Osteocyte (in vitro differentiated cells): ENCODE results near the gene MTRF1L. TPM values are rescaled to one million over a fixed set of nuclear protein-coding genes. Genes with fewer than 3 reads are reported as not detected.

Source experiments
- DNase-seq: peaks from one replicate; pipeline ENCODE4 v3.0.0; 2021; ENCODE audit warnings: mixed read lengths; ENCODE audit not compliant: unreplicated experiment; ENCODE audit errors: extremely low spot score
- H3K27ac Mint-ChIP-seq: one replicate; pipeline ENCODE4 v1.8.0; 2021; ENCODE audit warnings: mild to moderate bottlenecking, mixed read lengths; ENCODE audit not compliant: unreplicated experiment
- H3K27me3 Mint-ChIP-seq: one replicate; pipeline ENCODE4 v1.8.0; 2021; ENCODE audit warnings: mixed read lengths; ENCODE audit not compliant: unreplicated experiment
- H3K36me3 Mint-ChIP-seq: one replicate; pipeline ENCODE4 v1.8.0; 2021; ENCODE audit warnings: mixed read lengths; ENCODE audit not compliant: unreplicated experiment
- H3K4me1 Mint-ChIP-seq: one replicate; pipeline ENCODE4 v1.8.0; 2021; ENCODE audit warnings: mixed read lengths; ENCODE audit not compliant: unreplicated experiment
- H3K4me3 Mint-ChIP-seq: one replicate; pipeline ENCODE4 v1.8.0; 2021; ENCODE audit warnings: mild to moderate bottlenecking, moderate library complexity, mixed read lengths; ENCODE audit not compliant: unreplicated experiment
- H3K9me3 Mint-ChIP-seq: one replicate; pipeline ENCODE4 v1.8.0; 2021; ENCODE audit warnings: mixed read lengths; ENCODE audit not compliant: unreplicated experiment
- CTCF ChIP-seq: fragments of 200-600 bp; sonication (generic); IDR thresholded peaks from 2 replicates; pipeline ENCODE4 v1.5.0; 2021; ENCODE audit warnings: antibody characterized with exemption, mild to moderate bottlenecking, moderate library complexity
- total RNA-seq: library from RNA; stranded (reverse); gene quantifications from 2 replicates; pipeline ENCODE4 v1.2.1, GENCODE V29; 2021

The MTRF1L gene
- total RNA-seq, 1 donor from 2014 or later: 15.9 TPM

- Mint-ChIP-seq H3K27me3 (no peaks in the 10 kb centered on the region), H3K4me3 (no peak overlapping the region), H3K36me3 (peaks cover 5% of the 10 kb centered on the region), H3K4me1 (peaks cover 2% of the 10 kb centered on the region), H3K9me3 (peaks cover 5% of the 10 kb centered on the region), H3K27ac (no peak overlapping the region)
- no peak for TF ChIP-seq CTCF
- DNase-seq: no peak
Measured at GRCh38 chr6:153044295-153044694, 41.8 kb upstream of the MTRF1L start.

- Mint-ChIP-seq H3K4me3 (no peak overlapping the region), H3K9me3 (peaks cover 5% of the 10 kb centered on the region), H3K36me3 (peaks cover 5% of the 10 kb centered on the region), H3K27ac (no peak overlapping the region), H3K27me3 (no peaks in the 10 kb centered on the region), H3K4me1 (peaks cover 4% of the 10 kb centered on the region)
- DNase-seq: no peak
- no peak for TF ChIP-seq CTCF
Measured at GRCh38 chr6:153043719-153044118, 41.2 kb upstream of the MTRF1L start.

GRCh38 chr6:153038378-153039057, 36.0 kb upstream of the MTRF1L start:
- no peak for DNase-seq
- H3K36me3 Mint-ChIP-seq: peaks cover 9% of the 10 kb centered on the region
- no peak for TF ChIP-seq CTCF
- no peak overlapping the region for H3K4me3 Mint-ChIP-seq
- peaks cover 10% of the 10 kb centered on the region for H3K4me1 Mint-ChIP-seq
- no peaks in the 10 kb centered on the region for H3K27me3 Mint-ChIP-seq
- no peaks in the 10 kb centered on the region for H3K9me3 Mint-ChIP-seq
- no peak overlapping the region for H3K27ac Mint-ChIP-seq

- DNase-seq: no peak
- no peak for TF ChIP-seq CTCF
- Mint-ChIP-seq H3K36me3 (peaks cover 4% of the 10 kb centered on the region), H3K4me3 (no peak overlapping the region), H3K4me1 (peaks cover 20% of the 10 kb centered on the region), H3K27me3 (no peaks in the 10 kb centered on the region), H3K9me3 (no peaks in the 10 kb centered on the region), H3K27ac (no peak overlapping the region)
Measured at GRCh38 chr6:153034139-153034538, 31.6 kb upstream of the MTRF1L start.

GRCh38 chr6:153032255-153032882, 29.9 kb upstream of the MTRF1L start:
- no peak for DNase-seq
- H3K36me3 Mint-ChIP-seq: peaks cover 4% of the 10 kb centered on the region
- no peak overlapping the region for H3K4me3 Mint-ChIP-seq
- H3K27ac Mint-ChIP-seq: no peak overlapping the region
- H3K9me3 Mint-ChIP-seq: no peaks in the 10 kb centered on the region
- no peaks in the 10 kb centered on the region for H3K27me3 Mint-ChIP-seq
- H3K4me1 Mint-ChIP-seq: peaks cover 10% of the 10 kb centered on the region
- TF ChIP-seq CTCF: peak; percentile 63
